ENCODE data around the gene FAM111B. TPM values are rescaled to one million over a fixed set of nuclear protein-coding genes. Genes with fewer than 3 reads are reported as not detected.

FAM111B gene
- total and polyA plus RNA-seq, 5 donors from 2014 or later, result 0.15 to 3.3 (median 1.3) TPM

GRCh38 chr11:59172345-59173079, 65.5 kb downstream of the FAM111B start:
- Histone ChIP-seq H3K9me3 (ENCODE audit: control insufficient read depth in 2 of 2, low read length in 2 of 2) (no peaks in the 10 kb centered on the region), H3K27me3 (ENCODE audit: control insufficient read depth, insufficient read depth, low read length) (peaks cover 9% of the 10 kb centered on the region), H3K27ac (ENCODE audit: insufficient read depth, low read length, poor library complexity, severe bottlenecking) (no peak overlapping the region), H3K4me1 (ENCODE audit: control insufficient read depth, insufficient read depth, low read length, poor library complexity, severe bottlenecking) (peaks cover 20% of the 10 kb centered on the region), H3K36me3 (ENCODE audit: control insufficient read depth, insufficient read depth, low read length) (no peaks in the 10 kb centered on the region), H3K4me3 (ENCODE audit: low read depth, low read length) (no peak overlapping the region)
- Mint-ChIP-seq H3K4me3 (peak overlapping the region; percentile 73 to 91 (median 90)), H3K9me3 (no peaks in the 10 kb centered on the region), H3K27ac (peak overlapping the region in 1 of 3 donors; percentile 66), H3K4me1 (peaks cover 0 to 8% (median 1%) of the 10 kb centered on the region in 4 donors), H3K36me3 (no peaks in the 10 kb centered on the region), H3K27me3 (peaks cover 34% of the 10 kb centered on the region)
- ATAC-seq (ENCODE audit: low read depth in 2 of 2) (peak; percentile 5 to 15), DNase-seq (peak in 2 of 3 donors; percentile 14 to 16)

GRCh38 chr11:59173080-59173963, 66.3 kb downstream of the FAM111B start:
- ATAC-seq (ENCODE audit: low read depth in 2 of 2), result no peak
- Histone ChIP-seq H3K27me3 (ENCODE audit: control insufficient read depth, insufficient read depth, low read length) (peaks cover 5% of the 10 kb centered on the region), H3K27ac (ENCODE audit: insufficient read depth, low read length, poor library complexity, severe bottlenecking) (no peak overlapping the region), H3K4me1 (ENCODE audit: control insufficient read depth, insufficient read depth, low read length, poor library complexity, severe bottlenecking) (peaks cover 20% of the 10 kb centered on the region), H3K4me3 (ENCODE audit: low read depth, low read length) (no peak overlapping the region), H3K9me3 (ENCODE audit: control insufficient read depth in 2 of 2, low read length in 2 of 2) (no peaks in the 10 kb centered on the region), H3K36me3 (ENCODE audit: control insufficient read depth, insufficient read depth, low read length) (no peaks in the 10 kb centered on the region)
- Mint-ChIP-seq H3K9me3 (no peaks in the 10 kb centered on the region), H3K27me3 (peaks cover 37% of the 10 kb centered on the region), H3K4me1 (peaks cover 0 to 8% (median 1%) of the 10 kb centered on the region in 4 donors), H3K4me3 (peak overlapping the region; percentile 73 to 91 (median 90)), H3K36me3 (no peaks in the 10 kb centered on the region), H3K27ac (peak overlapping the region in 1 of 3 donors; percentile 66)
- peak in 1 of 3 donors; percentile 15 for DNase-seq

- no peak overlapping the region for H3K27ac ChIP-seq (ENCODE audit: insufficient read depth, low read length, poor library complexity, severe bottlenecking)
- peaks cover 20% of the 10 kb centered on the region for H3K4me1 ChIP-seq (ENCODE audit: control insufficient read depth, insufficient read depth, low read length, poor library complexity, severe bottlenecking)
- H3K27me3 ChIP-seq (ENCODE audit: control insufficient read depth, insufficient read depth, low read length), result peaks cover 5% of the 10 kb centered on the region
- peaks cover 0 to 2% of the 10 kb centered on the region in 2 experiments for H3K9me3 ChIP-seq (ENCODE audit: control insufficient read depth in 2 of 2, low read length in 2 of 2)
- H3K36me3 ChIP-seq (ENCODE audit: control insufficient read depth, insufficient read depth, low read length), result no peaks in the 10 kb centered on the region
- H3K27ac Mint-ChIP-seq, result no peak overlapping the region
- H3K9me3 Mint-ChIP-seq, result no peaks in the 10 kb centered on the region
- H3K4me1 Mint-ChIP-seq, result peaks cover 0 to 8% (median 1%) of the 10 kb centered on the region in 4 donors
- no peak for ATAC-seq (ENCODE audit: low read depth in 2 of 2)
- H3K4me3 ChIP-seq (ENCODE audit: low read depth, low read length), result no peak overlapping the region
- no peak for DNase-seq
- H3K4me3 Mint-ChIP-seq, result peak overlapping the region in 3 of 4 donors; percentile 29 to 83 (median 71)
- peaks cover 37% of the 10 kb centered on the region for H3K27me3 Mint-ChIP-seq
- no peaks in the 10 kb centered on the region for H3K36me3 Mint-ChIP-seq
Measured at GRCh38 chr11:59173964-59174663, 67.1 kb downstream of the FAM111B start.

- Histone ChIP-seq H3K27me3 (ENCODE audit: control insufficient read depth, insufficient read depth, low read length) (peaks cover 5% of the 10 kb centered on the region), H3K4me1 (ENCODE audit: control insufficient read depth, insufficient read depth, low read length, poor library complexity, severe bottlenecking) (peaks cover 20% of the 10 kb centered on the region), H3K9me3 (ENCODE audit: control insufficient read depth in 2 of 2, low read length in 2 of 2) (peaks cover 0 to 2% of the 10 kb centered on the region in 2 experiments), H3K4me3 (ENCODE audit: low read depth, low read length) (no peak overlapping the region), H3K36me3 (ENCODE audit: control insufficient read depth, insufficient read depth, low read length) (no peaks in the 10 kb centered on the region), H3K27ac (ENCODE audit: insufficient read depth, low read length, poor library complexity, severe bottlenecking) (no peak overlapping the region)
- ATAC-seq (ENCODE audit: low read depth in 2 of 2) (no peak), DNase-seq (no peak)
- Mint-ChIP-seq H3K4me1 (peaks cover 0 to 8% (median 1%) of the 10 kb centered on the region in 4 donors), H3K27ac (no peak overlapping the region), H3K36me3 (no peaks in the 10 kb centered on the region), H3K9me3 (peaks cover 0 to 4% (median 0%) of the 10 kb centered on the region in 7 donors), H3K27me3 (peaks cover 37% of the 10 kb centered on the region), H3K4me3 (peak overlapping the region in 3 of 4 donors; percentile 27 to 83 (median 71))
Measured at GRCh38 chr11:59174664-59175033, 67.6 kb downstream of the FAM111B start.

GRCh38 chr11:59175091-59175501, 68.1 kb downstream of the FAM111B start:
- Histone ChIP-seq H3K9me3 (ENCODE audit: control insufficient read depth in 2 of 2, low read length in 2 of 2) (peaks cover 0 to 2% of the 10 kb centered on the region in 2 experiments), H3K36me3 (ENCODE audit: control insufficient read depth, insufficient read depth, low read length) (no peaks in the 10 kb centered on the region), H3K27me3 (ENCODE audit: control insufficient read depth, insufficient read depth, low read length) (peaks cover 3% of the 10 kb centered on the region), H3K4me1 (ENCODE audit: control insufficient read depth, insufficient read depth, low read length, poor library complexity, severe bottlenecking) (peaks cover 20% of the 10 kb centered on the region), H3K27ac (ENCODE audit: insufficient read depth, low read length, poor library complexity, severe bottlenecking) (no peak overlapping the region), H3K4me3 (ENCODE audit: low read depth, low read length) (no peak overlapping the region)
- Mint-ChIP-seq H3K36me3 (no peaks in the 10 kb centered on the region), H3K27ac (no peak overlapping the region), H3K9me3 (peaks cover 0 to 5% (median 0%) of the 10 kb centered on the region in 7 donors), H3K4me1 (peaks cover 0 to 8% (median 1%) of the 10 kb centered on the region in 4 donors), H3K27me3 (peaks cover 37% of the 10 kb centered on the region), H3K4me3 (peak overlapping the region in 2 of 4 donors; percentile 50 to 71)
- ATAC-seq (ENCODE audit: low read depth in 2 of 2) (no peak), DNase-seq (no peak)

GRCh38 chr11:59176330-59176729, 69.3 kb downstream of the FAM111B start:
- DNase-seq, result no peak
- Mint-ChIP-seq H3K9me3 (peaks cover 0 to 5% (median 0%) of the 10 kb centered on the region in 7 donors), H3K4me3 (no peak overlapping the region), H3K4me1 (peaks cover 0 to 8% (median 1%) of the 10 kb centered on the region in 4 donors), H3K36me3 (no peaks in the 10 kb centered on the region), H3K27ac (no peak overlapping the region), H3K27me3 (peaks cover 45% of the 10 kb centered on the region)
- peaks cover 18% of the 10 kb centered on the region for H3K4me1 ChIP-seq (ENCODE audit: control insufficient read depth, insufficient read depth, low read length, poor library complexity, severe bottlenecking)
- ATAC-seq (ENCODE audit: low read depth in 2 of 2), result no peak
- no peak overlapping the region for H3K27ac ChIP-seq (ENCODE audit: insufficient read depth, low read length, poor library complexity, severe bottlenecking)
- H3K9me3 ChIP-seq (ENCODE audit: control insufficient read depth in 2 of 2, low read length in 2 of 2), result peaks cover 0 to 2% of the 10 kb centered on the region in 2 experiments
- H3K4me3 ChIP-seq (ENCODE audit: low read depth, low read length), result no peak overlapping the region
- H3K36me3 ChIP-seq (ENCODE audit: control insufficient read depth, insufficient read depth, low read length), result no peaks in the 10 kb centered on the region
- H3K27me3 ChIP-seq (ENCODE audit: control insufficient read depth, insufficient read depth, low read length), result peaks cover 3% of the 10 kb centered on the region

All from CD4-positive, CD25-positive, alpha-beta regulatory T cell (primary cell).